ENCODE measurements around the gene MEX3D.

Gene MEX3D

DNA sequence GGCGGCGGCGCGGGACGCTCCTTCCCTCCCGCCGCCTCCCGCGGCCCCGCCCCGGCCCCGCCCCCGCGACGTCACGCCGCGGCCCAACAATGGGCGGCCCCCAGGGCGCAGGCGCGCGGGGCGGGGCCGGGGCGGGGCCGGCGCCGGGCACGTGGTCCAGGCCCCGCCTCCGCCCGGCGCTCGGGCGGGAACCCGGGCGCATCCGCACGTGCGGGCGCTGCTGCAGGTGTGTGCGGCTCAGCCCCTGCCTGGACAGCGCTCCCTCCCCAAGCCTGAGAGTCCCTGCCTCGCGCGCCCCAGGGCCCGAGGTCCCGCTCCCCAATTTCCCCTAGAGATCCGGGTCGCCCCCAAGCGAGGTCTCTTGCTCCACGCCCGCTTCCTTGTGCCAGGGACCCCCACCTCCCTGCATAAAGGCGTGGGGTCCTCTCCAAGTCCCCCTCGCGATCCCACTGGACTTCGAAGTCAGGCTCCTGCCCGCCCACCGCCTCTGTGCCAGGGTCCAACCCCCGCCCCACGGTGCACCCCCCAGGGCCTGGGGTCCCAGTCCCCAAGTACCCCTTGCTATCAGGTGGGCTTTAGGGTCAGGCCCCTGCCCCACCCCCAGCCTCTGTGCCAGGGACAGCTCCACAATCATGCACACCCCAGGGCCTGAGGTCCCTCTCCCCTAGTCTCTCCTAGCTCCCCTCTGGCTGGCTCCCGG lies at the start of gene MEX3D:
MEX3D (minus strand) TSS at position 6 of the 700 bp plus-strand sequence. CDS start 267 bp downstream, outside the sequence.
- DNase-seq (ENCODE audit: low read depth in 2 of 2), result peak; percentile 48 to 77

DNA sequence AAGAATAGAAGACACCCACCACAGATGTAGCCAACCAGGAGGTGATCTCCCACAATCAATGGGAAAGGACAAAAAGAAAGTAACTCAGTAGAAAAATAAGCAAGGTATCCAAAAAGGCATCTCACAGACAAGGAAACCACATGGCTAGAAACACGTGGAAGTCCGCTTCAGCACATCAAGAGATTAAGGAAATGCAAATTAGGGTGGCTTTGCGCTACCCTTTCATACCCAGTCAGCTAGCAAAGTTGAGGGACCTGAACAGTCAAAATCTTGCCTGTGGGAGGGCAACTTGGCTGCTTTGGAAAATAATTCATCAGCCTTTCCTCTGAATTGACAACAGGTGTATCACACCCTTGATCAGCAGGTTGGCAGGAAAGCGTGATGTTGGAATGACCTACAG lies 48.8 kb upstream of the MEX3D start:
- no peak for DNase-seq (ENCODE audit: low read depth in 2 of 2)

DNA sequence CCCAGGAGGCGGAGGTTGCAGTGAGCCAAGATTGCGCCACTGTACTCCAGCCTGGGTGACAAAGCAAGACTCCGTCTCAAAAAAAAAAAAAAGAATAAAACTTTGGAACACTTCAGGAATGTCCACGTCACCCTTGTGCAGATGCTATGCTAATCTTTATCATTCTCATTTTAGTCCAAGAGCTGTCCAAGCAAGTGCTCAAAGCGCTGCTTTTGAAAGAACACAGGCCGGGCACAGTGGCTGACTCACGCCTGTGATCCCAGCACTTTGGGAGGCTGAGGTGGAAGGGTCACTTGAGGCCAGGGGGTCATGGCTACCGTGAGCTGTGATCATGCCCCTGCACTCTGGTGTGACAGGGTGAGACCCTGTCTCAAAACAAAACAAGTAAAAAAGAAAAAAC lies 48.3 kb upstream of the MEX3D start:
- no peak for DNase-seq (ENCODE audit: low read depth in 2 of 2)

DNA sequence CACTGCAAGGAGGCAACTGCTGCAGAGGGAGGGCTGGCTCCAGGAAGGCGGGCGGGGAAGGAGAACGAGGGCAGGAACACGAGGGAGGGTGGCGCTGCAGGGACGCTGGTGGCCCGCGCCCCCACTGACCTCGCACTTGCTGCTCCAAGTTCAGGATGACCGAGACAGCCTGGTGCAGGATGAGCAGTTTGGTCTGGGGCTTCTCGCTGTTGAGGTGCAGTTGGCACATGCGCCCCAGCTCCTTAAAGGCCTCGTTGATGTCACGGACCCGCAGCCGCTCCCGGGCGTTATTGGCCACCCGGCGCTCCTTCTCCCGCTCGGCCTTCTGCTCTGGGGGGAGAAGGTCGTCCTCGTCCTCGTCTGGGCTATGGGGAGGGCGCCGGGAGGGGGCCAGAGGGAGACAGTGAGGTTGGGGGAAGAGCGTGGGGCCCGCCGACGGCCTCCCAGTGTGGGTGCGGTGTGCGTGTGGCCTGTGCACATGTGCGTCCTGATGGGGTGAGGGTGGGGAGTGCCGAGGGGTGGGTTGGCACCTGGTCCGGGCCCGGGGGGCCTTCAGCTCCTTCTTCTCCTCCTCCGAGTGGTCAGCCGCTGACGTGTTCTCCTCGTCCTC lies 47.1 kb upstream of the MEX3D start:
- no peak for DNase-seq (ENCODE audit: low read depth in 2 of 2)

- DNase-seq (ENCODE audit: low read depth in 2 of 2), result no peak
Measured at GRCh38 chr19:1613808-1614570, 45.9 kb upstream of the MEX3D start.

GRCh38 chr19:1613146-1613545 lies 45.0 kb upstream of the MEX3D start:
- no peak for DNase-seq (ENCODE audit: low read depth in 2 of 2)

DNA sequence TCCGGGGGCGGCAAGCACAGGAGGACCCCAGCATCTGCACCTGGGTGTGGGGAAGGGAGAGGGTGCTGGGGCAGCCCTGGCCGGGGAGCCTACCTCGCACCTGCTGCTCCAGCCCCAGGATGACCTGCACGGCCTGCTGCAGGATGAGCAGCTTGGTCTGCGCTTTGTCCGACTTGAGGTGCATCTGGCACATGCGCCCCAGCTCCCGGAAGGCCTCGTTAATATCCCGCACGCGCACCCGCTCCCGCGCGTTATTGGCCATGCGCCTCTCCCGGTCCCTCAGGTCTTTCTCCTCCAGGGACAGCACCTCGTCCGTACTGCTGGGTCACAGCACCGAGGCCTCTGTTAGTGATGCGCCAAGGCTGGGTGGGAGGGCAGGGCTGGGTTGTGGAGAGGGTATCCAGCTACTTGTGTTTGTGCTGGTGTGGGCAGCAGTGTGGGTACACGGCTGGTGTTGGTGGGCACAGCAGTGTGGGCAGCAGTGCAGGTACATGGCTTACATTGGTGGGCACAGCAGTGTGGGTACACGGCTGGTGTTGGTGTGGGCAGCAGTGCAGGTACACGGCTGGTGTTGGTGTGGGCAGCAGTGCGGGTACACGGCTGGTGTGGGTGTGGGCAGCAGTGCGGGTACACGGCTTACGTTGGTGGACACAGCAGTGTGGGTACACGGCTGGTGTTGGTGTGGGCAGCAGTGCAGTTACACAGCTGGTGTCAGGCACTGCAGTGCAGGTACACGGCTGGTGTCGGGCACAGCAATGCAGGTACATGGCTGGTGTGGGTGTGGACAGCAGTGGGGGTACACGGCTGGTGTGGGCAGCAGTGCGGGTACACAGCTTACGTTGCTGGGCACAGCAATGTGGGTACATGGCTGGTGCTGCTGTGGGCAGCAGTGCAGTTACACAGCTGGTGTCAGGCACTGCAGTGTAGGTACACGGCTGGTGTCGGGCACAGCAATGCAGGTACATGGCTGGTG lies 44.3 kb upstream of the MEX3D start:
- no peak for DNase-seq (ENCODE audit: low read depth in 2 of 2)

DNA sequence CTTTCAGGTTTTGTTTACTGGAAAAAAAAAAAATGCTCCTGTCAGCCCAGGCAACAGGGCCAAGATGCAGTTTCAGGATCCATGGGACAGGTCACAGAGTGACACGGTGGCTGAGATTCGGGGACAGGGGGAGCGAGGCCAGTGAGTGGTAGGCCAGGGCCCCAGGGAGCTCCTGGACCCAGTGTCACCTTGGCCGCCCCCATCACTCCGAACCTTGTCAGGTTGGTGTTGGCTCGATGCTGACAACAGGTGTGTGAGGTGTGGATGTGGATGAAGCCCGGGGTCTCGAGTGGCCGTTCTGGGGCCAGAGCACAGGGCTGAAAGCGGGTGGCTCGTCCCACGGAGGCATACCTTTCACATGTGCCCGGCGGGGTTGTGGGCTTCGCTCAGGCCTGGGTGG lies 43.2 kb upstream of the MEX3D start:
- DNase-seq (ENCODE audit: low read depth in 2 of 2), result no peak

DNA sequence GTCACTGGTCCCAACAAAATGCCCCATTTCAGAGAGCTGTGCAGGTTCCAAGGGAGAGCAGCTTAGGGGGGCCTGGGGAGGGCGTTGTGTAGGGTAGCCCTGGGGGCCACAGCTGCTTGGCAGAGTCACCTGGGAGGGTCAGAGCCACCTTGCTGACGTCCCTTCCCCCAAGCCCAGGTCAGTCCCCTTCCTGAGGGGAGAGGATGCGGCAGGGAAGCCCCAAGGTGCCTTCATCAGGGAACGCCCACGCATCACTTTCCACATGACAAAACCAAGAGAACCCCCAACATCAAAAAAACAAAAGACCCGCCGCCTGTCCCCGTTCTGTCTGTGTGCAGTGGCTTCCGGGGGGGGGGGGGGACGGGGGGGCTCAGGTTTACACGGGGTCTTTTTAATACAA lies 42.5 kb upstream of the MEX3D start:
- no peak for DNase-seq (ENCODE audit: low read depth in 2 of 2)

- no peak for DNase-seq (ENCODE audit: low read depth in 2 of 2)
Measured at GRCh38 chr19:1609680-1610474, 41.8 kb upstream of the MEX3D start.

DNA sequence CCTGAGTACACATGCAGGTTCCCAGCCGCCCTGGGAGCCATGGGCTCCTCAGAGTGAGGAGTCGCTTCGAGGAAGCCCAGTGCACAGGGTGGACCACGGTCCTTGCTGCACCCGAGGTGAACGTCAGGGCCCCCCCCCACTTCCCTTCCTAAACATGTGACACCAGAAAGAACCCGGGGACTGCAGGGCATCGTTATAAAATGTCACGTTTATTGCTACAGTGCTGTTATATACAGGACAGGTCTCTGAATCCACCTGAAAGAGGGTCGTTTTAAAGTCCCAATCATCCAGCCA lies 40.9 kb upstream of the MEX3D start:
- DNase-seq (ENCODE audit: low read depth in 2 of 2), result no peak

- DNase-seq (ENCODE audit: low read depth in 2 of 2), result no peak
Measured at GRCh38 chr19:1608359-1609102, 40.4 kb upstream of the MEX3D start.

GRCh38 chr19:1606138-1606651 lies 38.1 kb upstream of the MEX3D start:
- no peak for DNase-seq (ENCODE audit: low read depth in 2 of 2)

GRCh38 chr19:1605236-1606137 lies 37.4 kb upstream of the MEX3D start, which contains the start of gene UQCR11:
Gene UQCR11, minus strand, starts transcription at chr19:1605462. Its CDS starts 53 bp downstream, at chr19:1605409.
- DNase-seq (ENCODE audit: low read depth in 2 of 2), result peak; percentile 89 to 91

DNA sequence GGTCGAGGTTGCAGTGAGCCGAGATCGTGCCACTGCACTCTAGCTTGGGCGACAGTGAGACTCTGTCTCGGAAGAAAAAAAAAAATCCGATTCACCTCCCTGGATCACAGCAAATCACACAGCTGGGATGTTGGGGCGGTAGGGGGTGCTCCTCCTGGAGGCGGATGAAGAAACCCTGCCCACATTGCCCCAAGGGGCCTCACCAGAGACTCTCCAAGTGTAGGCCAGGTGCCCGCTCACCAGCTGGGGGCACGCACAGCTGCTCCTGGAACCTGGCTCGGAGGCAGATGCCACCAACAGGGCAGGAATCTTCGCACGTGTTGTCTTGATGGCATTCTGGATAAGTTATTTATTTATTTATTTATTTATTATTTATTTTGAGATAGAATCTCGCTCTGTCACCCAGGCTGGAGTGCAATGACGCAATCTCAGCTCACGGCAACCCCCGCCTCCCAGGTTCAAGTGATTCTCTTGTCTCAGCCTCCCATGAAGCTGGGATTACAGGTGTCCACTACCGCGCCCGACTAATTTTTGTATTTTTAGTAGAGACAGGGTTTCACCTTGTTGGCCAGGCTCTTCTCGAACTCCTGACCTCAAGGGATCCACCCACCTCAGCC lies 34.1 kb upstream of the MEX3D start:
- no peak for DNase-seq (ENCODE audit: low read depth in 2 of 2)

- DNase-seq (ENCODE audit: low read depth in 2 of 2), result no peak
Measured at GRCh38 chr19:1601613-1602064, 33.5 kb upstream of the MEX3D start.

GRCh38 chr19:1599460-1599846 lies 31.3 kb upstream of the MEX3D start:
- no peak for DNase-seq (ENCODE audit: low read depth in 2 of 2)

GRCh38 chr19:1598777-1599459 lies 30.8 kb upstream of the MEX3D start:
- no peak for DNase-seq (ENCODE audit: low read depth in 2 of 2)

Measured in stimulated activated CD8-positive, alpha-beta memory T cell treated with anti-CD3 and anti-CD28 coated beads, Interleukin-7, amount 100 ng/mL, for 4 hours (primary cell).